ENCODE data around the gene MEST. TPM values are rescaled to one million over a fixed set of nuclear protein-coding genes. Genes with fewer than 3 reads are reported as not detected.
"Not testable (repeated sequence)": the region's sequence is repeated elsewhere in the genome, so short reads cannot be mapped to it uniquely, and the experiment has no call there.

Gene MEST
- total RNA-seq, 2 donors from 2014 or later = 3.5 to 4.8 TPM

DNA sequence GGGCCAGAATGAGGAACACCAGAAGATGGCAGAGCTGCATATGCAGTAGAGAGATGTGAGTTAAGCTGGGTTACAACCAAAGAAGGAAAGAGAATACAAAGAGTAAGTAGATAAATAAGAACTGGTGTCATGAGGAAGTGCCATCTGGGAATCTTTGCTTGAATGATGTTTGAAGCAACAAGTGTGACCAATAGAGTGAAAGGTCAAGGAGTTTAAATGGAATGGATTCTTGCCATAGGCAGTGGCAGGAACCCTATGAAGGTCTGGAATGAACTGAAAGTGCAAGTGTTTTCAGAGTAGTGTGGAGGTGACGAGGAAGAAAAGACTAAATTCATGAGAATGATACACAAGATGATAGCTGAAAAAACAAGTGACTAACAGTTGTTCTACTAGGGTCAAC, 21.6 kb downstream of the MEST start:
- Mint-ChIP-seq H3K9me3 (no peaks in the 10 kb centered on the region), H3K27me3 (ENCODE audit: low read depth) (no peaks in the 10 kb centered on the region), H3K36me3 (ENCODE audit: insufficient read depth in 2 of 2) (no peaks in the 10 kb centered on the region), H3K27ac (no peak overlapping the region), H3K4me1 (ENCODE audit: low read depth) (no peaks in the 10 kb centered on the region), H3K4me3 (no peak overlapping the region)
- DNase-seq = no peak
- ATAC-seq (replicated peaks in 1 of 2) = no peak

DNA sequence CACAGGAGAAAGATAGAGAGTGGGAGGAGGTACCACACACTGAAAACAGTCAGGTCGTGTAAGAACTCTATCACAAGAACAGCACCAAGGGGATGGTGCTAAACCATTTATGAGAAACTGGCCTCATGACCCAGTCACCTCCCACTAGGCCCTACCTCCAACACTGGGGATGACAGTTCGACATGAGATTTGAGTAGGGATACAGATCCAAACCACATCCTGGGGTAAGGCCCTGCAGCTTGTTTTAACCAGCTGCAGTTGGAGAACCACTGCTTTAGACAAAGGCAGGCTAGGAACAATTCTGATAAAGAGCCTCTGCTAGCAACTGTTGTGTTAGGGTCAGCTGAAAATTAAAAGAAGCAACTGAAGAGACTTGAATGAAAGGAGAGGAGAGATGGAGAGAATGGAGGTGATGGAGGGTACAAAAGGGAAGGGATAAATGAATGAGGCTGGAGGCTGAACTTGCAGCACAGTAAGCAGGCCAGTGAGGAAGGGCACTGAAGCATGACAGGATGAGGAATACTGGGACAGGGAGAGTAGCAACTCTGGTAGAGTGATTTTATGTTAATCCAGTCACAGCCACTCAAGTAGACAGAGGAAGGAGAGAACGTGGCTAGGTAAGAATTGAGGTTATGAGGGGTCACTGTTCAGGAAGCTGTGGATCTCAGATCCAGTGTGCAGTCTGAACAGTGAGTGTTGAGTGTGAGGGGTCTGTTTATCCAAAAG, 23.6 kb downstream of the MEST start:
- H3K27me3 Mint-ChIP-seq (ENCODE audit: low read depth) = no peaks in the 10 kb centered on the region
- no peak for DNase-seq
- H3K4me3 Mint-ChIP-seq = no peak overlapping the region
- no peaks in the 10 kb centered on the region for H3K36me3 Mint-ChIP-seq (ENCODE audit: insufficient read depth in 2 of 2)
- no peak for ATAC-seq (replicated peaks in 1 of 2)
- no peak overlapping the region for H3K27ac Mint-ChIP-seq
- no peaks in the 10 kb centered on the region for H3K9me3 Mint-ChIP-seq
- no peaks in the 10 kb centered on the region for H3K4me1 Mint-ChIP-seq (ENCODE audit: low read depth)

DNA sequence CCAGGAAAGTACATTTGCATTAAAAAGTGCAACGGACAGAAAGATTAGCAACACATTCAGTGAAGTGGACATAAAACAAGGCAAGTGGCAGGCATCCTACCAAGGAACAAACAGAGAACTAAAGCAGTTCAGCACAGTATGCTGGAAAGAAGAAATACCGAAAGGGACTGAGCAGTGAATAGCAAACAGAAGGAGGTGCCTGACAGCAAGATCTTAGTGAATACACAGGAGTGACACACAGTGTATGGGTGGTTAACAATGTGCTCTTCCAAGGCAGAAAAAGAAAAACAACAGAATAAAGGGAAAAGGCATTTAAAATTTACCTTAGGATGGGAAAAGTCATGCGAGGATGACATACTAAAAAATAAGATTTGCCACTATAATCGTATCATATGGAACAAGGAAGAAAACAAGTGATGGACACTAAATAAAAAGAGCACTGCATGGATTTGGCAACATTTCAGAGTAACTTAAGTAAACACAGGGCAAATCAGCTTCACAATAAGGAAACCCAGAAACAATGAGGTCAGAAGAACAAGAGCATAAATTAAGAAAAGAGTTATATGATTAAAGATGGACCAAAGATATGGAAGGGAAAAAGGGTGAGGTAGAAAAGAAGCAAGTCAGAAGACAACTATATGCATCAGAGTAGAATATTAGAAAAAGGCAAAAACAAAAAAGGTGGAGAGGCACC, 29.5 kb downstream of the MEST start:
- Mint-ChIP-seq H3K4me1 (ENCODE audit: low read depth) (no peaks in the 10 kb centered on the region), H3K4me3 (no peak overlapping the region), H3K27me3 (ENCODE audit: low read depth) (no peaks in the 10 kb centered on the region), H3K27ac (no peak overlapping the region), H3K9me3 (no peaks in the 10 kb centered on the region), H3K36me3 (ENCODE audit: insufficient read depth in 2 of 2) (no peaks in the 10 kb centered on the region)
- ATAC-seq (replicated peaks in 1 of 2) (no peak), DNase-seq (no peak)

DNA sequence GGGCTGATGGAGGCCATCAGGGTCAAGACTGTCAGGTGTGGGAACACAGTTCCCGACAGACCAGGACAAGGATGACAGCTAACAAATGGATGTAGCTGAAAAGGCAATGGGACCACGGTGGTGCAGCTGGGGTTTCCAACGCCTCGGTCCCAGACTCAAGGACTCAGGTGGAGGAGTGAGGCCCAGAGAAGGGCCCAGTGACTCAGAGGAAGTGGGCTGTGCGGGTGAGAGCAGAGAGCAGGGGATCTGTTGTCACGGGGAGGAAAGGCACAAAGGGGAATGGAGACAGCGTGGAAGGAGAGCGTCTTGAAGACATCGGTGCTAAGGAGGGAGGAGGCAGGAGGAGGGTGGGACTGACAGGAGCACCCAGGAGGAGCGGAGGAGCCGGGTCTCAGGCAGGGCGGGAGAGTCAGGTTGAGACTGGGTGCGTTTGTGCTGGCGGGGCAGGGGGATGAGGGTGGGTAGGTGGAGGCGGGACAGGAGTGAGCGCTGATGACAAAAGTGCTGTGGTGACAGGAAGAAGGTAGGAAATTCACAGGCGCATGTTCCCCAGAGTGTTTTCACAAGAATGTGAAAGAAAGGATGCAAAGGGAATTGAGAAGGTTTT, 31.7 kb downstream of the MEST start:
- ATAC-seq (replicated peaks in 1 of 2) = peak; percentile 66 to 68
- H3K36me3 Mint-ChIP-seq (ENCODE audit: insufficient read depth in 2 of 2); H3K27ac Mint-ChIP-seq: not testable (repeated sequence)

DNA sequence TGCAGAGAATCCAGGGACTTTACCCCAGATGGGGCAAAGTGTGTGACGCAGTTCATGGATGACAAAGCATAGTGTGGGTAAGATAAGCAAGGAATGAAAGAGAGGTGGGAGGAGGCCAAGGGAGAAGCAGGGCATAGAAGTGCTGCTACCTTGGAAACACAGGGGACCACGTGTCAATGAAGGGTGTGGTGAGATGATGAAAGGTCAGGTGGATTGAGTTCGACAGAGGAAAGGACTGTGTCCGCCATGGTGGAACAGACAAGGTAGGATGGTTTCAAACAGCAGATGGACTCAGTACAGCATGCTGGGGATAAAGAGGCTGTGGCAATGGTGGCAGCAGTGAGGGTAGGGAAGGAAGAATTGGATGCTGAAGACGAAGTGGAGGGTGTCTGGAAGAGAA, 32.7 kb downstream of the MEST start:
- Mint-ChIP-seq H3K27ac (no peak overlapping the region), H3K4me1 (ENCODE audit: low read depth) (no peaks in the 10 kb centered on the region), H3K4me3 (no peak overlapping the region), H3K9me3 (no peaks in the 10 kb centered on the region), H3K27me3 (ENCODE audit: low read depth) (no peaks in the 10 kb centered on the region), H3K36me3 (ENCODE audit: insufficient read depth in 2 of 2) (no peaks in the 10 kb centered on the region)
- ATAC-seq (replicated peaks in 1 of 2) (no peak), DNase-seq (no peak)

More for the DNA sequence above, 31.7 kb downstream of the MEST start:
- not testable (repeated sequence) for H3K4me3 Mint-ChIP-seq; H3K4me1 Mint-ChIP-seq (ENCODE audit: low read depth); H3K27me3 Mint-ChIP-seq (ENCODE audit: low read depth); H3K9me3 Mint-ChIP-seq; DNase-seq

DNA sequence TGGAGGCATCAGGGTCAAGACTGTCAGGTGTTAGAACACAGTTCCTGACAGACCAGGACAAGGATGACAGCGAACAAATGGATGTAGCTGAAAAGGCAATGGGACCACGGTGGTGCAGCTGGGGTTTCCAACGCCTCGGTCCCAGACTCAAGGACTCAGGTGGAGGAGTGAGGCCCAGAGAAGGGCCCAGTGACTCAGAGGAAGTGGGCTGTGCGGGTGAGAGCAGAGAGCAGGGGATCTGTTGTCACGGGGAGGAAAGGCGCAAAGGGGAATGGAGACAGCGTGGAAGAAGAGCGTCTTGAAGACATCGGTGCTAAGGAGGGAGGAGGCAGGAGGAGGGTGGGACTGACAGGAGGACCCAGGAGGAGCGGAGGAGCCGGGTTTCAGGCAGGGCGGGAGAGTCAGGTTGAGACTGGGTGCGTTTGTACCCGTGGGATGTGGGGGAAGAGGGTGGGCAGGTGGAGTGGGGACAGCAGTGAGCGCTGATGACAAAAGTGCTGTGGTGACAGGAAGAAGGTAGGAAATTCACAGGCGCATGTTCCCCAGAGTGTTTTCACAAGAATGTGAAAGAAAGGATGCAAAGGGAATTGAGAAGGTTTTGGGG, 36.0 kb downstream of the MEST start:
- ATAC-seq (replicated peaks in 1 of 2) = peak; percentile 60 to 74
- H3K27me3 Mint-ChIP-seq (ENCODE audit: low read depth); H3K4me3 Mint-ChIP-seq; H3K36me3 Mint-ChIP-seq (ENCODE audit: insufficient read depth in 2 of 2); H3K4me1 Mint-ChIP-seq (ENCODE audit: low read depth); H3K27ac Mint-ChIP-seq; H3K9me3 Mint-ChIP-seq; DNase-seq: not testable (repeated sequence)

DNA sequence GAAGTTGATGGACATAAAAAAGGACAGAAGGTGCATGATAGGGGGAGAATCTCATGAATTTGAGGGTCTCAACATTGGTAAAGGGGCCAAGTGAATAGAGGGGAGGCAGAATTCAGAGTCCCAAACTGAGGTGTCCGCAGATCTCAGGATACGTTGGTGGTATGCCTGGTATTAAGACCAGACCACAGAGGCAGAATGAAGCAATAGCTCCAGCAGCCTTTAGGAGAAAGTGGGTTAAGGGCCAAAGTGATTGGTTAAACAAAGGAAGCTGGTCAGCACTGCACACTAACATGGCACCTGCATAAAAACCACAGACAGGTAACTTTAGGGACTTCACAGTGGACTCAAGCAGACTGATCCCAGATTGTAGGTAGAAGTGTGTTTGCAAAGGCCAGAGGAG, 37.5 kb downstream of the MEST start:
- H3K4me1 Mint-ChIP-seq (ENCODE audit: low read depth) = no peaks in the 10 kb centered on the region
- H3K27me3 Mint-ChIP-seq (ENCODE audit: low read depth) = no peaks in the 10 kb centered on the region
- no peaks in the 10 kb centered on the region for H3K9me3 Mint-ChIP-seq
- no peak overlapping the region for H3K27ac Mint-ChIP-seq
- DNase-seq = no peak
- no peaks in the 10 kb centered on the region for H3K36me3 Mint-ChIP-seq (ENCODE audit: insufficient read depth in 2 of 2)
- no peak for ATAC-seq (replicated peaks in 1 of 2)
- no peak overlapping the region for H3K4me3 Mint-ChIP-seq

DNA sequence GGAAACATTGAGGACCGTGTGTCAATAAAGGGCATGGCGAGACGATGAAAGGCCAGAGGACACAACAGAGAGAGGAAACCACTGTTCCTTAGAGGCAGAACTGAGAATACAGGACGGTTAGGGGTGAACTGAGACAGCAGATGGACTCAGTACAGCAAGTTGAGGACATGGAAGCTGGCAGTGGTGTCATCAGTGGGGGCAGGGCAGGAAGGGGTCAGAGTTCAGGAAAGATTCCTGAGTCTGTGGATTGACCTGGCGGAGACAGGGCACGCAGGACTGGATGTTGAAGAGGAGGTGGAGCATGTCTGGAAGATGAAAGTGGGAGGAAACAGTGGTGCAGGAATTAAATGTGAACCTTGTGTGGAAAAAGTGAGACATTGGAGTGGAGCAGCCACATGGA, 46.0 kb downstream of the MEST start:
- H3K36me3 Mint-ChIP-seq (ENCODE audit: insufficient read depth in 2 of 2); H3K27ac Mint-ChIP-seq; H3K4me3 Mint-ChIP-seq; ATAC-seq (replicated peaks in 1 of 2); H3K4me1 Mint-ChIP-seq (ENCODE audit: low read depth); H3K9me3 Mint-ChIP-seq; H3K27me3 Mint-ChIP-seq (ENCODE audit: low read depth); DNase-seq: not testable (repeated sequence)

DNA sequence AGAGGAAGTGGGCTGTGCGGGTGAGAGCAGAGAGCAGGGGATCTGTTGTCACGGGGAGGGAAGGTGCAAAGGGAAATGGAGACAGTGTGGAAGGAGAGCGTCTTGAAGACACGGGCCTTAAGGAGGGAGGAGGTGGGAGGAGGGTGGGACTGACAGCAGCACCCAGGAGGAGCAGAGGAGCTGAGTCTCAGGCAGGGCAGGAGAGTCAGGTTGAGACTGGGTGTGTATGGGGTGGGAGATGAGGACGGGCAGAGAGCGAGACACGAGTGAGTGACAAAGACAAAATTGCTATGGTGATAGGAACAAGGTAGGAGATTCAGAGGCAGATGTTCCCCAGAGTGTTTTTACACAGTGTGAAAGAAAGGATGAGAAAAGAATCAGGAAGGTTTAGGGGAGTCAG, 49.4 kb downstream of the MEST start:
- H3K4me3 Mint-ChIP-seq; H3K4me1 Mint-ChIP-seq (ENCODE audit: low read depth); H3K9me3 Mint-ChIP-seq; DNase-seq; H3K36me3 Mint-ChIP-seq (ENCODE audit: insufficient read depth in 2 of 2); H3K27me3 Mint-ChIP-seq (ENCODE audit: low read depth); ATAC-seq (replicated peaks in 1 of 2); H3K27ac Mint-ChIP-seq: not testable (repeated sequence)

DNA sequence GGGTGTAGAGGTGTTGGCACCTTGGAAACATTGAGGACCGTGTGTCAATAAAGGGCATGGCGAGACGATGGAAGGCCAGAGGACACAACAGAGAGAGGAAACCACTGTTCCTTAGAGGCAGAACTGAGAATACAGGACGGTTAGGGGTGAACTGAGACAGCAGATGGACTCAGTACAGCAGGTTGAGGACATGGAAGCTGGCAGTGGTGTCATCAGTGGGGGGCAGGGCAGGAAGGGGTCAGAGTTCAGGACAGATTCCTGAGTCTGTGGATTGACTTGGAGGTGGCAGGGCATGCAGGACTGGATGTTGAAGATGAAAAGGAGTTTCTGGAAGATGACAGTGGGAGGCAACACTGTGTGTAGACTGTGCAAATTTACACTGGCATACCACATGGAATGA, 50.4 kb downstream of the MEST start:
- not testable (repeated sequence) for ATAC-seq (replicated peaks in 1 of 2); H3K4me3 Mint-ChIP-seq; H3K36me3 Mint-ChIP-seq (ENCODE audit: insufficient read depth in 2 of 2); DNase-seq; H3K27me3 Mint-ChIP-seq (ENCODE audit: low read depth); H3K4me1 Mint-ChIP-seq (ENCODE audit: low read depth); H3K9me3 Mint-ChIP-seq; H3K27ac Mint-ChIP-seq

DNA sequence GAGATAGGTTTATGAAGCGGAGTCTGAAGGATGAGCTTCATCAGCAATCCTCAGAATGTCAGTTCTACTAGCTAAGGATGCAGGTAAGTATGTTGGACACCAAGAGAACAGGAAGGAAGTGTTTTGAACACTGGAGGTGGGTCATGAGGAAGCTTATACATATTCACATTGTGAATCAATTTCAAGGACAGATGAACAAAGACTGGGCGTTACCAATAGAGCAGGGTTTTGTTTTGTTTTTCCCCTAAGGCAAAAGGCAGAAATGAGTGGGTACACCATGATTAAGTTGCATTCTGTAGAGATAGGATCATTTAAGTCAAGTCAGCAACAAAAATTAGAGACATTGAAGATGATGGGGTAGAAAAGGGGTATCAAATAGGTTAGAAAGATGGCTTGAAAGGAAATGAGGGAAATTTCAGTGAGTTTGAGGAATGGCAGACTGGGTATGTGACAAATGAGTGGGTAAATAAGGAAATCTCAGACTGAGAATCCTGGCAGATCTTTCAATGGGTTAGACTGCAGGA, 51.7 kb downstream of the MEST start:
- ATAC-seq (replicated peaks in 1 of 2) = no peak
- Mint-ChIP-seq H3K27ac (no peak overlapping the region), H3K27me3 (ENCODE audit: low read depth) (no peaks in the 10 kb centered on the region), H3K4me1 (ENCODE audit: low read depth) (no peaks in the 10 kb centered on the region), H3K9me3 (no peaks in the 10 kb centered on the region), H3K36me3 (ENCODE audit: insufficient read depth in 2 of 2) (peaks cover 0 to 1% of the 10 kb centered on the region in 2 donors), H3K4me3 (no peak overlapping the region)
- no peak for DNase-seq

DNA sequence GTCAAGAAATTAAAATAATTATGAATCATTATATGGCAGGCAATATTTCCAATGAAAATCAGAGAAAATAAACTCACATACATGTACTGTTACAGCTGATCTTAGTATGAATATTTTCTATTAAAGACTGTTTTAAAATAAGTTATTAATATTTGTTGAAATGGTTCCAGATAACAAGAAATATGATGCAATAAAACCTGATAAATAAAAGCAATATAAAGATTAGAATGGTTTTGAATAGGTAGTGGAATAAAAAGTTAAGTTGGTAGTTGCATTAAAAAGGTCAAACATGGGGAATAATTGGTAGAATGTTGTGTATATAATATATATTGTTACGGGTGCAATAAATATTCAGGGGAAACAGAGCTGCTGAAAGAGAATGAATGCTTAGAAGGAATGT, 52.5 kb downstream of the MEST start:
- no peak overlapping the region for H3K27ac Mint-ChIP-seq
- no peak overlapping the region for H3K4me3 Mint-ChIP-seq

DNA sequence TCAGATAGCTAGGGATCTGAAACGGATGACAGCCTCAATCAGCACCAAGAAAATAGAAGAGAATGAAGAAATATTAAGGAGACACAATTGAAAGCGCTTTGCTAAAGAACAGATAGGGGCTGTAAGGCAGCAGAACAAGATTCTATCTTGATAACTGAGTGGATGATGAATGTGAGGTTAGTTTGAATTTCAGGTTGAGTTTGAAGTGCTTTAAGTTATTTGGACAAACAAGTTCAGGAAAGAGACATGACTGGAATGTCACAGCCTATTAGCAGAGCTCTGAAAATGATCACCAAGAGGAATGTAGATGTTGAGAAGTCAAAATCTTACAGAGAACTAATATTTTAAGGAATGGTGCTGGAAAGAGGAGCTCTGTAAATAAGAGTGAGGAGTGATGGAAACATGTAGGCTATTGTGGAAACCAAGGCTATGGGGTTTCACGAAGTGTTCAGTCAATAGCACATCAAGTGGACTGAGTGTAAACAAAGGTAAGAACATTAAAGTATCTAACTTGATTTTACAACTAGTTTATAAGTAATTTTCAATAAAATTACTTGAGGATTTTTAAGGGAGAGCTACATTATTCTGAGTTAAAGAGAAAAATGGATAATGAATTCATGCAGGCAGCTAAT, 61.6 kb downstream of the MEST start:
- Mint-ChIP-seq H3K27ac (no peak overlapping the region), H3K36me3 (ENCODE audit: insufficient read depth in 2 of 2) (no peaks in the 10 kb centered on the region), H3K4me3 (no peak overlapping the region), H3K4me1 (ENCODE audit: low read depth) (no peaks in the 10 kb centered on the region), H3K9me3 (no peaks in the 10 kb centered on the region), H3K27me3 (ENCODE audit: low read depth) (no peaks in the 10 kb centered on the region)
- DNase-seq (no peak), ATAC-seq (replicated peaks in 1 of 2) (no peak)

More for the DNA sequence above, 52.5 kb downstream of the MEST start:
- no peaks in the 10 kb centered on the region for H3K4me1 Mint-ChIP-seq (ENCODE audit: low read depth)
- ATAC-seq (replicated peaks in 1 of 2) = no peak
- no peaks in the 10 kb centered on the region for H3K9me3 Mint-ChIP-seq
- no peaks in the 10 kb centered on the region for H3K27me3 Mint-ChIP-seq (ENCODE audit: low read depth)
- DNase-seq = no peak
- peaks cover 0 to 1% of the 10 kb centered on the region in 2 donors for H3K36me3 Mint-ChIP-seq (ENCODE audit: insufficient read depth in 2 of 2)

Data from activated T-cell treated with anti-CD3 and anti-CD28 coated beads, Interleukin-2, amount 50 U/mL, for 72 hours (primary cell).